Left forelimb (tissue), 1 donor: ENCODE results near the gene NECTIN1.

ENCODE experiments used
- DNase-seq: peaks from one replicate; pipeline ENCODE4 v3.0.0-alpha.2; 2018; ENCODE audit warnings: low spot score

Gene NECTIN1

DNA sequence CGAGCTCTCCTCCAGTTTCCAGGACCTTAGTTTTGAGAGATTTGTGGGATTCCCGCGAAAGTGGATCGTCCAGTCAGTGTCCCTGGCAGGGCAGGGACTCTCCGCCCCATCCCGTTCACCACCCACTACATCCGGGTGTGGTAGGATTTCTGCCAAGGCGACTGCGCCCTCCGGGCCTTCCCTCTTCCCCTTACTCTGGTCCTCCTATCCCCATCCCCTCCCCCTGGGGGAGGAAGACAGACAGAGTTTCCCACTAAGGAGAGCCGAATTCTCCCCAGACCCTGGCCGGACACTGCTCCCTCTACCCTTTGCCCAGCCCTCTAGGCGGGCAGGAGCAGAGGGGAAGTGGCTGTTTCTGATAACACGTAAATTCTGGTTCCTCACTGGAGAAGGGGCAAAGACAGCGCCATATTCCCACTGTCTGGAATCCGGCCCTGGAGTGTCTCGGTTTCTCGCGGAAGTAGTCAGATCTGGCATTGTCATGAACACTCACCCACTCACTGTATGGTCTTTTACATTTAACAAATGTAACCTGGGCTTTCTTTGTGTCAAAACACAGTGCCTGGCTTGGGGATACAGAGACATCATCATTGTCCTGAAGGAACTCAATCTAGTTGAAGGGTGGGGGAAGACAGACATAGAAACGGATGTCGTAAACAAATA is 1.1 kb upstream of the NECTIN1 start:
- no peak for DNase-seq

- DNase-seq, result no peak
Observed at GRCh38 chr11:119729581-119729927, 554 bp upstream of the NECTIN1 start.

GRCh38 chr11:119728211-119728626 is 781 bp downstream of the NECTIN1 start:
- no peak for DNase-seq

DNA sequence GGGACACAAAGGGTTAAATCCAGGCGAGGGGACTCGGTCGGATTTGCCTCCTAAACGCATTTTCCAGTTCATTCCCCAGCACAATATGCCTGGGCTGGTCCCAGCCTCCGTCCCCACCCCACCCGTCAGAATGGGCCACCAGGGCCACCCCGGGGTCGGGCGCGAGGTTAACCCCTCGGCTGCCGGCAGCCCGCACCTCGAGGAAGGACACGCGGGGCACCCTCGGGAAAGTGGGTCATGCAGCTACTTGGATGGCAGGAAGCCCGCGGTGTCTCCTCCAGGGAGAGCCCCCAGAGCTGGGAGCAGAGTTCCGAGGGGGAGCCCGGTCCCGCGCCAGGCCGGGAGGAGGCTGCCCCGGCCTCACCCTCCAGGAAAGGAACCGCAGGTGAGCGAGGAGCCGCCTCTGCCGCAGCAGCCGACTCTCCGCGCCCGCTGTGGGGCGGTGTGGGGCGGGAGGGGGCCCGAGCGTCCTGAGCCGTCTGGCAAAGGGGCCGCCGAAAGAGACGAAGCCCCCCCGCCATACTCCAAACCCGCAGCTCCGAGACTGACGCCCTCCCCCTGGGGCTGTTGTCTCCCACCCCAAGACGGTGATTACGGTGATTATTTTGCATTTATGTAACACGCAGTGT is 1.4 kb downstream of the NECTIN1 start:
- no peak for DNase-seq

DNA sequence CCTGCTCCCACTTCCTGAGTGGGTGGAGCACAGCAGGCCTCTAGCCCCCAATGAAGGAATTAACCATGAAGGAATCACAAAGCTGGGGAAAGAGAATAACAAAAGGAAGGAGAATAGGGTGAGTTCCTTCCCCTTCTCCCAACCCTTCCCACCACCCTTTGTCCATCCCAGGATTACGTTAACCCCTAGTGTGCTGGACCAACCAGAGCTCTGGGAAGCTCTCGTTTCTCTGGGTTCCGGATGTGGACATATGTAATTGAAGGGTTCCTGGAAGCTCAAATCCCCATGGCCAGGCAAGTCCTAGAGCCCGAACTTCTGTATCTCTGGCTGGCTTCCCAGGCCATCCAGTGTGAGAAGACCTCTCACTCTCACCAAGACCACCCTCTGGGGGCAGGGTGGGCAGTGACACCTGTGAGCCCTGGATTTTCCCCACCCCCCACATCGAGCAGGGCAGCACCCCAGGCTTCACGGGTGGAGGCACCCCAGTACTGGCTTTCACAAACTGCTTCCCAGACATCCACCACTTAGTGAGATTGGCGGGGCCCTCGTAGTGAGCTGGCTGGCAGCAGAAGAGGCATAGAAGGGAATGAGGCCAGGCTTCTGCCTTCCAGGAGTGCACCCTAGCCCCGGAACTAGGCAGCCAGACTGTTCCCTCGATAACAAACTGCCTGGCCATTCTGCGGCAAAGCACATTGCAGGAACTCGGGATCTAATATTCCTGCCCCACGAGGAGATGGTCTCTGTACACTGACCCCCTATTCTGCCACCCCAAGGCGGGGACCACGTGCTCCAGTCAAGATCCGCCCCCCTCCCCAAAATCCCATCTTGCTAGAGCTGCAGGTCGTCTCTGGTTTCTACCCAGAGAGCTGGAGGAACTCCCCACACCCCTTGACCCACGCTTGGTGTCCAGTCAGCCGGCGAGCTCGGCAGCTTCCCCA is 2.1 kb downstream of the NECTIN1 start:
- DNase-seq, result no peak

GRCh38 chr11:119726150-119726553 is 2.8 kb downstream of the NECTIN1 start:
- no peak for DNase-seq

GRCh38 chr11:119724956-119725355 is 4.0 kb downstream of the NECTIN1 start:
- DNase-seq, result no peak

DNA sequence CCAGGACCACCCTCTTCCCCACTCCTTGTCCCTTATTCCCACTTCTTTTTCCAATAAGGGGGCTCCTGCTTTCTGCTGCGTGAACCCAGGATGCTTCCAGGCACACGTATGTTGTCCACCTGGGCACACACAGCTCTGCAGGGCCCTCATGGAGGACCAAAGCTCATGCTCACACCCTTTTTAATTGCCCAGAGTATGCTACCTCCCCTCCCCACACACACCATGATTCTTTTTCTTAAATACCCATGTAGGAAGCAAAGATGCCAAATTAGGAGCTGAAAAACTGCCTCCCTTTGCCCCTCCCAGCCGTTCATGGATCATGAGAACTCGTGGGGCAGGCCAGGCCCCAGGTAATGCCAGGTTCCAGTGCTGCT is 5.1 kb downstream of the NECTIN1 start:
- DNase-seq, result no peak

- no peak for DNase-seq
Observed at GRCh38 chr11:119723243-119723951, 5.6 kb downstream of the NECTIN1 start.

- DNase-seq, result no peak
Observed at GRCh38 chr11:119722281-119722794, 6.7 kb downstream of the NECTIN1 start.

DNA sequence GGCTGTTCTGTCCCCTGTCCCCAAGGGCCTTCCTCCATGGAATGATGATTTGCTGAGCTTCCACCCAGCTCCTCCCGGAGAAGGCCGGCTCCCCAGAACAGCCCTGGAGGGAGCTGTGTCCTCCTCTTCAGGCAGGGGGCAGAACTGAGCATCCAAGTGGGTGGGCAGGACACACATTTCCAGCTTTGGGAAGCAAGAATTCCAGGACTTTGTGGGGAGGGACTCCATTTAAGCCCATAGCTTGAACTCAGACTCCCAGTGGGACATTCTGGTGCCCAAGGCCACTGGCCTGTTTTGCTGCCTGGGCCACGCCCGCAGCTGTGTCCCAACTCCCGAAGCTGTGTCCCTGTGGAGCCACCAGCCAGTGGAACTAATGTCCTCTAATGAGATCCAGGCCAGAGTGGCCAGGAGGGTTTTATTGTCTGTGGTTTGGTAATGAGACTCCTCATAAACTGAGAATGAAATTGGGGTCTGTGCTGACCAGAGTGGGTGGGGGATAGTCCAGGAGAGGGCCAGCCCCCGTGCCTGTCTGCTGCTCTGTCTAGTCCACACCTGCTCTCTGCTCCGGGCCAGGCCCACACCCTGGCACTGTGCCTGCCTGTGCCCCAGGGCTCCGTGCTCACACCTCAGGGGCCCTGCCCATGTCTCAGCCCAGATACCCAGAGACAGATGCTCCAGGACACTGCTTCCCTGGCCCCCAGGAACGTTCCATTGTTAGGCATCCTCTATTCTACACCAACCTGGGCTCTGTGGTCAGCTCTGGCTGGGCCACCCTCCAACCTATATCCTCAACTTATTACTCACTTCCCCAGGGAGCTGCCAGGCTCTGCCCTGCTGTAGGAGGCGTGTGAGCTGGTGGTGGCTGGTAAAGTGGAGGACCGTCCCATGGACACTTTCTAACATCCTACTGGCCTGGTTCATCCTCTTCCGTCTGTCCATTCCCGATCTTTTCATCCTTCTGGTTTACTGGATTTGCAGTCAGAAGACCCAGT is 7.6 kb downstream of the NECTIN1 start:
- no peak for DNase-seq

DNA sequence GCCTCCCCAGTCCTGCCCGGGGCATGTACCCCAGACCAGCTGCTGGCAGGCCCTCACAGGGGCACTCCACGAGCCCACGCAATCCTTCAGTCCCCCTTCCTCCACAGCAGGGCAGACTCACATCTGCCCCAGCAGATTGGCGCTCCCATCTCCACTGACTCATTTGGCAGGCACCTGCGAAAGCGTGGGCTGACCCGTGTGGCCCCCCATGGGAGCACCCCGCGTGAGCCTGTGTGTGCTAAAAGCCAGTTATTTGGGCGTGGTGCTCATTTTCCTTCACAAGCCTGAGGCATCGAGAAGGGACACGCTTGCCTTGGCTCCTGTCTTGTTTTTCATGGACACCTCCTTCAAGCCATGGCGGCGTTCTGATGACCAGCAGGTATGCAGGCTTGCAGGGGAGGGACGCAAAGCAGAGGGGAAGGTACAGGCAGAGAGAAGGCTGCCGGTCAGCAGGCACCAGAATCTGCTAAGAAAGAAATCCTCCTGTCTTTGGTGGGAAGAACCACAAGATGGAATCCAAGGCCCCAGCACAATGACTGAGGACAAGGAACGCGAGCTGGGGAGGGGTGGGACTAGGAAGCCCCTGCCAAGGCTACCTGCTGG is 8.6 kb downstream of the NECTIN1 start:
- DNase-seq, result no peak

DNA sequence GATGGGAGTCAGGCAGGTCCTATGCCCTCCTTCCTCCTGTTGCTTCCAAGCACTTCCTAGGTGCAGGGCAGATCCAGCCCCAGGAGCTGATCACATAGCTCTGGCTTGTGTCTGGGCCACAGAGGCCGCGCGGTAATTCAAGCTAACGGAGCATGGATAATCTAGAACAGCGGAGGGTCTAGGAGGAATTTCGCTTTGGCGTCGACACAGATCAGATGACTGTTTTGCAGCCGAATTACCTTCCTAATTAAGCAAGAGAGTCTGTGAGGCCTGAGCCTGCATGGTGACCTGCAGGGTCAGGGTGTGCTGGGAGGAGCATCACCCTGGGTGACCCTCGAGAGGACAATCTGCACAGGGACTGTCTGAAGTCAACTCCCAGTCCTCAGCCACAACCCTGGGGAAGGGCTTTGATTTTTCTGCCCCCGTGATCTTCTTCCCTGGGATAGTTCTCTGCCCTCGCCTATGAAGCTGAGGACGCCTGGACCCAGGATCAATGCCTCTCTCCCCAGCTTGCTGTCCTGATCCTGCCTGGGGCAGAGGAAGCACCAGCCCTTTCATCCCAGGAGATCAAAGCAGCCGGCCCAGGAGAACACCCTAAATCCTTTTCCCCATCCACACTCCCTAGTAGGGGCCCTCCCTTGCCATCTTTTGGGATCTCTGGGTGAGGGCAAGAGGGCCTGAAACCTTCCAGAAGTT is 11.0 kb downstream of the NECTIN1 start:
- no peak for DNase-seq

DNA sequence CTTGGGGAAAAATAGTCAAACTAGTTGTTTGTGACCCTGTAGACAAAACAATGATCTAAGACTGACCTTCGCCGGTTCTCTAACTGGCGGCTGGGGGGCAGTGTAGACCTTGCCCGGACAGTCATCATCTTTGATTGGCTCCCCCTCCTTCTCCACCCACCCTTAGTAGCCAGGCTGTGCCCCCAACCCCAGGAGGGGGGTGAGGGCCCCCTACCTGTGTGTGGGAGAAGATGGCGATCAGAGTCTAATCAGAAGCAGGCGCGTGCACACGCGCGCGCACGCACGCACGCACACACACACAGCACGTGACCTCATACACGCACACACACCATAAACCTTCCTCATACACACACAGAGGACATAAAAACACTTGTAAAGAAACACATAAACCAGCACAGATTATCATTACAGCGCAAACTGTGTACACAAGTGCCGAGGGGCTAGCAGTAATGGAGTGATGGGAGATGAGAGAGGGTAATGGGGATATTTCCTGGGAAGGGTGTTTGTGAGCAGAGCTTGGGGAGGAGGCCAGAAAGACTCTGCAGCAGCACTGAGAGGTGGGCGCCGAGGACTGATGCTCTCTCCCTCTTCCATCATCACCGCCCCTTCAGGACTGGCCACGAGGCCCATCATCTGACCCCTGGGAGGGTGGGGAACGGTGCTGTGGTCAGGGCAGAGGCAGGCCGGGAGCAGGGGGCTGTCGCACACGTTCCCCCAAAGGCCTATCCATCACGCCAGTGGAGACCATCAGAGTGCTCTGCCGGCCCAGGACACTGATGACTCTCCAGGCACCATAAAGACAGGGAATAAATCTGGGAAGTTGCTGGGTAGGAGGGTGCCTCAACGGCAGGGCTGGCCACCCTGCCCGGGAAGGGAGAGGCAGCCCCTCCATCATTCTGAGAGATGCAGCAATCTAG is 12.2 kb downstream of the NECTIN1 start:
- DNase-seq, result no peak

DNA sequence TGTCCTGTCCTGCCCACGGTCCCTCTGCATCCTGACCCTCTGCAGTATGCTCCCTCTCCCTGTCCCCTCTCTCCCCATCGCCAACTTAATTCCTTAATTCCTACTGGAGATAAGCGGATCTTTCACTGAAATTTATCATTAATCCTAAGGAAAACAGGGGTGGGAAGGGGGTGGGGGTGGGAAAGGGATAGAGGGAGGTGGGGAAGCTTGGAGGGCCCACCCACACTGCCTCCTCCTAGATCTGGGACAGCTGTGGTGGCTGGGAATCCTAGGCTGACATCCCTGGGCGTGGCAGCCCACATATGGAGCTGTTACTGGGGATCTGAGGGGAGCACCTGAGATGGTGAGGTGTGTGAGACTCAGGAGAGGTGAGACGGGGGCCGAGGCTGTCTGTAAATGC is 14.4 kb downstream of the NECTIN1 start:
- no peak for DNase-seq

DNA sequence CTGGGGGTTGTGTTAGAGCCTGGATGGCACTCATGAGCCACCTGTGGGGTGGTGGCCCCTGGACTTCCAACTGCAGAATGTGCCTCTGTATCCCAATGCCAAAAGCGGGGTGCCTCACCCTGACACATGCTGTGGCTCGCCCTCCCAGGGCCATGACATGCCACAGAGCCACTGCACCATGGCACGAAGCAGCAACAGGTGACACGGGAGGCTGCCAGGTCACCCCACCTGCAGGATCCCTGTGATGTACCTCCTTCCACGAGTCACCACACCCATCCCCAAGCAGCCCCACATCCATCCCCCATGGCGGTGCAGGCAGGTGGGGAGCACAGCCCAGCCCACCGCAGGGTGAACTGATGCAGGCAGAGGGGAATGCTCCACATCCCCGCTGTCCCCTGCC is 14.8 kb downstream of the NECTIN1 start:
- DNase-seq, result no peak

DNA sequence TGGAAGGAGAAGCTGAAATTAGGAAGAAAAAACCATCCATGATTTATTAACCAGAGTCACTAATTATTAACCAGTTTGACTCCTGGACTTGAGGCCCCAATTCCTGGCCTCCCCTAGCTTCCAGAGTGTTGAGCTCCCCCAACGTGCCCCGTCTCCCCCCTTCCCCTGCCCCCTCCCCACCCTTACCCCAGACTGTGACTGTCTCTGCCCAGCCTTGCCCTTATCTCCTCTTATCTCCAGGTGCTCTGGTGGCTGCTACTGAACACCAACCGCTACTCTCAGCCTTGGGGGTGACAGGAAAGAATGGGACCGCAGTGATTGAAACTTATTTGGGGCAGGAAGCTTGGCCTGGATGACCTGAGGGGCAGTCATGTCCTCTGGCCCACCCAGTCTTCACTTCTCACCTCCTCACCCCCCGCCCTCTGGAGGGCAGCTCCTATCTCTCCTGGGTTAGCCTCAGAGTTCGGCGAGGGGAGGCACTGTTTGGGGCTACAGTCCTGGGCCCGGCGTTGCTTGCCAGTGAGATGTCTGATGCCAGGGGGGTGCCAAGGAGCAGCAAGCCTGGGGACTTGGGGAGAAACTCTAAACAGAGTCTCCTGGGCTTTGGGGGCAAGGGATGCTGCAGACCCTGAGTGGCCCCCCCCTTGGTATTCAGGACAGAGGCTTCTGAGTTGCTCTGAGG is 15.5 kb downstream of the NECTIN1 start:
- DNase-seq, result no peak
